Stimulated activated CD4-positive, alpha-beta T cell treated with anti-CD3 and anti-CD28 coated beads, Interleukin-1b, Interleukin-23, amount 100 ng/mL, for 4 hours (primary cell): ENCODE data around the gene SMIM11.
"Not testable (repeated sequence)": the region's sequence is repeated elsewhere in the genome, so short reads cannot be mapped to it uniquely, and the experiment has no call there.

Experiments
- DNase-seq, 2 donors: peaks; one replicate each; pipeline ENCODE4 v3.0.0-alpha.2; 2020; ENCODE audit warnings: low read depth in 2 of 2

Gene SMIM11

GRCh38 chr21:34355570-34355969 is 19.7 kb upstream of the SMIM11 start:
- no peak for DNase-seq

- no peak for DNase-seq
Measured at GRCh38 chr21:34357889-34358288, 17.4 kb upstream of the SMIM11 start.

- DNase-seq: no peak
Measured at GRCh38 chr21:34358866-34359265, 16.4 kb upstream of the SMIM11 start.

- no peak for DNase-seq
Measured at GRCh38 chr21:34360488-34361241, 14.6 kb upstream of the SMIM11 start.

- no peak for DNase-seq
Measured at GRCh38 chr21:34362136-34362444, 13.2 kb upstream of the SMIM11 start.

- DNase-seq: no peak
Measured at GRCh38 chr21:34362670-34363069, 12.6 kb upstream of the SMIM11 start.

GRCh38 chr21:34363733-34364132 is 11.6 kb upstream of the SMIM11 start, which contains the start of gene KCNE2:
Gene KCNE2, plus strand, starts transcription at chr21:34364006. Its CDS starts 6,473 bp downstream, at chr21:34370479.
- DNase-seq: no peak

- DNase-seq: no peak
Measured at GRCh38 chr21:34364921-34365320, 10.4 kb upstream of the SMIM11 start.

GRCh38 chr21:34365809-34366208 is 9.5 kb upstream of the SMIM11 start:
- DNase-seq: no peak

GRCh38 chr21:34367320-34367935 is 7.9 kb upstream of the SMIM11 start:
- peak in 1 of 2 donors; percentile 35 for DNase-seq

GRCh38 chr21:34369741-34370140 is 5.6 kb upstream of the SMIM11 start:
- no peak for DNase-seq

GRCh38 chr21:34372321-34372720 is 3.0 kb upstream of the SMIM11 start:
- no peak for DNase-seq

GRCh38 chr21:34374462-34374861 is 845 bp upstream of the SMIM11 start:
- not testable (repeated sequence) for DNase-seq

GRCh38 chr21:34375619-34375972 is 289 bp downstream of the SMIM11 start:
- not testable (repeated sequence) for DNase-seq

- DNase-seq: not testable (repeated sequence)
Measured at GRCh38 chr21:34383138-34383537, 7.8 kb downstream of the SMIM11 start.

GRCh38 chr21:34383724-34384415 is 8.6 kb downstream of the SMIM11 start:
- not testable (repeated sequence) for DNase-seq

GRCh38 chr21:34400522-34400921 is 25.2 kb downstream of the SMIM11 start:
- DNase-seq: not testable (repeated sequence)

GRCh38 chr21:34404742-34405141 is 29.4 kb downstream of the SMIM11 start:
- DNase-seq: not testable (repeated sequence)

GRCh38 chr21:34405686-34406085 is 30.4 kb downstream of the SMIM11 start:
- not testable (repeated sequence) for DNase-seq

GRCh38 chr21:34406102-34406501 is 30.8 kb downstream of the SMIM11 start:
- DNase-seq: not testable (repeated sequence)

GRCh38 chr21:34406676-34407075 is 31.4 kb downstream of the SMIM11 start:
- DNase-seq: not testable (repeated sequence)

GRCh38 chr21:34407294-34407693 is 32.0 kb downstream of the SMIM11 start:
- DNase-seq: not testable (repeated sequence)
